HG03039 (cell line): Measurements from ENCODE around the gene NHSL2.

Source experiments
- ATAC-seq: cut with Tn5 transposase; IDR thresholded peaks from one replicate; pipeline ENCODE4 v1.9.1; 2021; ENCODE audit warnings: mild to moderate bottlenecking, moderate library complexity; ENCODE audit not compliant: unreplicated experiment

The NHSL2 gene

DNA sequence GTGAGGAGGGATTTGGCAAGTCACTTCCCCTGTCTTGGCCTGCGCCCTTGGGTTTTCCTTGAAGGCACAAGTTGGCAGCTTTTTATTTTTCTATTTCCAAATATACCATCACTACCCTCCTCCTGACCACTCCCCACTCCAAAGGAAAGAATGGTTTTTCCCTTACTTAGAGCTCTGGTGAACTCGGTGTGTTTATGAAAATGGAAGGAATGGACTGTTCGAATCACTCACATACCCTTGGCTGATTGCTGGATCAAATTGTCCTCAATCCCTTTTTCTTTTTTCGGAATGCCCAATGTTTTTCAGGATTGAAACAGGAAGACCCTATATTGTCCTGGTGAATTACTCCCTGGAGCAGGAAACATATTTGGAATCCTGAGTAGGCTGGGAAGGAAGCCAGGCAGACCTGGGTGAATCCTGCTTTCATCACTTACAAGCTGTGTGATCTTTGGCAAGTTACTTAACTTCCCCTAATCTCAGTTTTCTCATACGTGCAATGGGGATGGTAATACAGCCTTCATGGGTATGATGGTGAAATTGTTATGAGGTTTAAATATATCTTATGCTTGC lies 150.4 kb downstream of the NHSL2 start:
- ATAC-seq = no peak

DNA sequence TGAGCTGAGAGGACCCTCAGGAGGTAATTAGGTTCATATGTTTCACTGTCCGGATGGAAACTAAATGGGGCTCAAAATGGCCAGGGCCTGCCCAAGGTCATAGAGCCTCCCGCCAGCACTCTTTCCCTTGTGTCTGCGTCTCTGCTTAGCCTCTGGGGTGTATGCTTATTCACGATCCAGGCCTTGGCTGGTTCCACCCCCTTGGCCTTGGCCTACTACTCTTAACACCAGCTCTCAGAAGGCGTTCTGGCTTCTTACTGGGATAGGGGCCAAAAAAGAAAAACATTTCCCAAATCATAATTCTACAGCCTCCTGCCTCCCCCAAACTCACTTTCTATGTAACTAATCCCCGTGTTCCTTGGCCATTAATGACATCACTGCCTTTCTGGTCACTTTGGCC lies 152.3 kb downstream of the NHSL2 start:
- no peak for ATAC-seq

- ATAC-seq = no peak
Measured at GRCh38 chrX:72069350-72070160, 158.9 kb downstream of the NHSL2 start.

DNA sequence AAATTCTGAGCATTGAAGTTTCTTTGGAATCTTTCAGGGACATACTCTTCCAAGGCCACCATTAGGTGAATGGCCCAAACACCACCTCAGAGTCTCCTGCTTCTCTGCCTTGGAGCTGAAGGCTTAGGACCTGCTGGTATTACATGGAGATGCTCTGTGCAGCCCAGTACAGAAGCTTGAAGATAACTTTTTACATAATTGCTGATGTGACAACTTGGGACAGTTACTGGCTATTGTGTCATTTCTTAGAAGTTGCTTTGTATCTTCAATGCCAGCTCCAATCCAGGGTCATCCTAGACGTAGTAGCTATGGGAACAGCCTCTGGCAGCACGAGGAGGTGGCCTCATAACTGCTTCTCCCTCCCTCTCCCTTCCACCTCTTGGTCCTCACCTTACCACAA lies 160.6 kb downstream of the NHSL2 start:
- no peak for ATAC-seq

- no peak for ATAC-seq
Measured at GRCh38 chrX:72073633-72074032, 163.0 kb downstream of the NHSL2 start.

- no peak for ATAC-seq
Measured at GRCh38 chrX:72078411-72078810, 167.8 kb downstream of the NHSL2 start.

DNA sequence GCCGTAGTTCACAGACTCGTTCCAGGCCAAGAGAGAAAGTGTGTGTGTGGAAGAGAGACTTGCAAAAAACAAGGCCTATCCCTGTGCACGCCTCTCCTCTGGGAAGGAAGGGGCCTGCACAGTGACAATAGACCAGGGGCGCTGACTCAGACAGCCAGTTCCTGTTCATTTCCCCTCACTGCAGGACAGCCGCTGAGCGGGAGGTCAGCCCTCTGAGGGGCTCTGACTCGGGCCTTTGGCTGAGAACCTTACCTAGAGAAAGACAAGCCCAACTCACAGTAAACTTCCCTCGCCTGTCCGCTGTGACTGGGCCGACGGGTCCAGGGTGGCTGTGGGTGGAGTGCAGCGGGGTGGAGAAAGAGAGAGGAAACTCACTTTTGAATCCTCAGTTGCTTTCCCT lies 169.0 kb downstream of the NHSL2 start:
- ATAC-seq = no peak

- ATAC-seq = no peak
Measured at GRCh38 chrX:72080150-72080549, 169.5 kb downstream of the NHSL2 start.

GRCh38 chrX:72080800-72081199 lies 170.2 kb downstream of the NHSL2 start:
- no peak for ATAC-seq

GRCh38 chrX:72081605-72082320 lies 171.1 kb downstream of the NHSL2 start:
- no peak for ATAC-seq

GRCh38 chrX:72083291-72083690 lies 172.6 kb downstream of the NHSL2 start:
- no peak for ATAC-seq

GRCh38 chrX:72084114-72084513 lies 173.5 kb downstream of the NHSL2 start:
- no peak for ATAC-seq

DNA sequence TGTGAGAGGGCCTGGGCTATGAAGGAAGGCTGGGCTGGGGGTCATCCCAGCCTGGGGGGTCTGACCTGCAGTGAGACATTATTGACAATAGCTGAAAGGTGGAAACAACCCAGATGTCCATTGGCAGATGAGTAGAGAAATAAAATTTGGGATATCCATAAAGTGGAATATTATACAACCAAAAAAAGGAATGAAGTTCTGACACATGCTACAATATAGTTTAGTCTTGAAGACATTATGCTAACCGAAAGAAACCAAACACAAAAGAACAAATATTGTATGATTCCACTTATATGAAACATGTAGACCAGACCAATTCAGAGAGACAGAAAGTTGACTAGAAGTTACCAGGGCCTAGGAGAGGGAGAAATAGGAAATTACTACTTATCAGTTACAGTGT lies 176.3 kb downstream of the NHSL2 start:
- no peak for ATAC-seq

DNA sequence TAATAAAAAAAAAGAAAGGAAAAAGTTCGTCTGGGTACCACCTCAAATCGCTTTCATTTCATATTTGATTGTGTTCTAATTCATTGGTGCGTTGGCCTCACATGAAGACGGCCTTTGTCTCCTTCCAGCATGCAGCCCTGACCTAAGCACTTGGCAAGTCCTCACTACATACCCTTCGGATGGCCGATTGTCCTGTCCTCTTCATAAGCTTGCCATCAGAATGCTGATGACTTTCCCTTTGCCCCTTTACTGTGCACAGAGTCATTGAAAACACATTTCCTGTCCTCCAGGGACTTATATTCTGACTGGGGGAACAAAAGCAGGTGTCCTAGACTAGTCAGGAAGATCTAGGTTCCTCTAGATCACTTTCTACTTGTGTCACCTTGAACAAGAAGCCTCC lies 178.1 kb downstream of the NHSL2 start:
- no peak for ATAC-seq

- ATAC-seq = no peak
Measured at GRCh38 chrX:72089254-72089653, 178.6 kb downstream of the NHSL2 start.

GRCh38 chrX:72094894-72095293 lies 184.2 kb downstream of the NHSL2 start:
- ATAC-seq = peak; percentile 79

GRCh38 chrX:72095370-72095769 lies 184.7 kb downstream of the NHSL2 start:
- ATAC-seq = no peak

DNA sequence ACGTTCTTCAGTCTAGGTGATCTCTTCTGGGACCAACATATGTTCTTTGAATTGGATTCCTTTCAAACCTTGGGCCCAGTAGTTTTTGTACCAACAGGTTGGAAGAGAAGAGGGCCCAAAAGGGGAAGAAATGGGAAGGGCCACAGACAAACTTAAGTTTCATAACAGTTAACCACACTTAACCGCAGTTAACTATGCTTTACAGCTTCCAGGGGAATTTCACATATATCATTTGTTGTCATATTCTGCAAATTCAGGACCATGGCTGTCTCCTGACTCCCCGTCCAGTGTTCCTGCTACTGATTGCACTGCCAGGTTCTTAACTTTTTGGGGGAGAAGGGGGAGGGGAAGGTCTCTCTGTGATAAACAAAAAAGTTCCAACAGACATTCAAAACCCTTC lies 186.5 kb downstream of the NHSL2 start:
- ATAC-seq = no peak

GRCh38 chrX:72100051-72100755 lies 189.6 kb downstream of the NHSL2 start:
- no peak for ATAC-seq

- ATAC-seq = peak; percentile 73
Measured at GRCh38 chrX:72100824-72101351, 190.2 kb downstream of the NHSL2 start.

DNA sequence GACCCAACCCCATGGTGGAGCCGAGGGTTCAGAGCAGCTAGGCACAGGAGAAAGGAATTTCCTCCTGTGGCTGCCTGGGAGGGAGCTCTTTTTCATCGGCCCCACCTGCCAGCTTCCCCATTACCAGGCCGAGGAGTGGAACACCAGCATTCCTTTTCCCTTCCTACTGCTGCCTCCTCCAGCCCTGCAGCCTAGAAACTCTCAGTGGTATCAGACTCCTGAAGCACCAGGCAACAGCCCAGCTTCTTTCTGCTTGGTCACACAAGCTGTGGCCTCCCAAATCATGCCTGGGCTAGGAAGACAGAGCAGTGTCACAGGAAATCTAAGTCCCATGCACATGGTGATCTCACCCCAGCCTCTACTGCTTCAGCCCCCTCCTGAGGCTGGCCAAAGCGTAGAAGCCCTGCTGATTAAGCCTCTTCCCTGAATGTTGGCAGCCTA lies 191.0 kb downstream of the NHSL2 start:
- ATAC-seq = no peak
